Astrocyte (in vitro differentiated cells and primary cell): ENCODE measurements around the gene BICC1.

Experiments used
- EZH2 ChIP-seq: IDR thresholded peaks from 2 replicates; pipeline ENCODE4 v1.6.1; 2012; ENCODE audit warnings: mild to moderate bottlenecking, low read length, inconsistent platforms; ENCODE audit not compliant: insufficient read depth
- TF ChIP-seq, protein P1 (sequence below): IDR thresholded peaks from 2 replicates; pipeline ENCODE4 v1.5.1; 2011; ENCODE audit warnings: low read depth, mild to moderate bottlenecking, inconsistent platforms, low read length, moderate library complexity; ENCODE audit not compliant: insufficient read depth

DNA sequence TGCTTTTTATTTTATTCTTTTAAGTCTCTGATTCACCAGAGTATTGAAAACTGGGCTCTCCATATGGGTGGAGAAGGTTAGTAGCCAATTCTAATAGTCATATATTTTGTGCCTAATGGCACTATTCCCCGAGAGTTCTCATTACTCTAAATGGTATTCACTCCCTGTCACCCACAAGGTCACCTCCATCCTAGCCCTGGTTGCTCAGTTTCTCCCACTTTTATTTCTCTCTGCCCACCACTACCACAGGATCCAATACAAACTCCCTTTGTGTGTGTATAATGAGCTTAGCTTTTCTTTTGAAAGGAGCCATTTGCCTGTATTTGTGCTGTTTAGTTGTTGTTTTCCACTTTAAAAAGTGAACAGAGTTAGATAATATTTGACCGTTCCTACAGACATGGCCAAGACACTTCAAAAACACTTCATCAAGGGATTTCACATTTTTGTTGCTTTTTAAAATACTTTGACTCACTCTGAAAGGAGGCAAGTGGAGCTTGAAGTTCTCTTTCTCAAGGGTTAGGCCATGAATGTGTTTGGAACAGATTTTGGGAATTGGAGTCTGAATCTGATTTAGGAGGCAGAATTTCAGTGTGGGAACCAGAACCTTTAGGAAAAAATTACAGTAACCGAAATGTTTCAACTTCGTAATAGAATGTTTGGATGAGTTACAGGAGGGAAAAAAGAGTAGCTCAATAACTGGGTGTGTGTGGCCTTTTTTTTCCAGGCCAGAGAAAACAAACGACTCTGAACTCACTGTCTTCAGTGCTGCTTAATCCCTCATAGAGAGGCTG, 321.3 kb downstream of the BICC1 start:
- TF ChIP-seq, protein P1, sequence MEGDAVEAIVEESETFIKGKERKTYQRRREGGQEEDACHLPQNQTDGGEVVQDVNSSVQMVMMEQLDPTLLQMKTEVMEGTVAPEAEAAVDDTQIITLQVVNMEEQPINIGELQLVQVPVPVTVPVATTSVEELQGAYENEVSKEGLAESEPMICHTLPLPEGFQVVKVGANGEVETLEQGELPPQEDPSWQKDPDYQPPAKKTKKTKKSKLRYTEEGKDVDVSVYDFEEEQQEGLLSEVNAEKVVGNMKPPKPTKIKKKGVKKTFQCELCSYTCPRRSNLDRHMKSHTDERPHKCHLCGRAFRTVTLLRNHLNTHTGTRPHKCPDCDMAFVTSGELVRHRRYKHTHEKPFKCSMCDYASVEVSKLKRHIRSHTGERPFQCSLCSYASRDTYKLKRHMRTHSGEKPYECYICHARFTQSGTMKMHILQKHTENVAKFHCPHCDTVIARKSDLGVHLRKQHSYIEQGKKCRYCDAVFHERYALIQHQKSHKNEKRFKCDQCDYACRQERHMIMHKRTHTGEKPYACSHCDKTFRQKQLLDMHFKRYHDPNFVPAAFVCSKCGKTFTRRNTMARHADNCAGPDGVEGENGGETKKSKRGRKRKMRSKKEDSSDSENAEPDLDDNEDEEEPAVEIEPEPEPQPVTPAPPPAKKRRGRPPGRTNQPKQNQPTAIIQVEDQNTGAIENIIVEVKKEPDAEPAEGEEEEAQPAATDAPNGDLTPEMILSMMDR, result no peak
- TF ChIP-seq EZH2, result no peak
